BLaER1 (cell line): ENCODE measurements around the gene FAM110D.

Experiments used
- H3K27ac ChIP-seq: shearing (Covaris generic); formaldehyde crosslinking; 2 replicates; pipeline ENCODE4 v1.8.1; 2022
- H3K27me3 ChIP-seq: shearing (Covaris generic); formaldehyde crosslinking; 2 replicates; pipeline ENCODE4 v1.8.1; 2022
- H3K36me3 ChIP-seq: shearing (Covaris generic); formaldehyde crosslinking; 2 replicates; pipeline ENCODE4 v1.8.1; 2022
- H3K4me1 ChIP-seq: shearing (Covaris generic); formaldehyde crosslinking; 2 replicates; pipeline ENCODE4 v1.8.1; 2022
- H3K4me2 ChIP-seq: shearing (Covaris generic); formaldehyde crosslinking; 2 replicates; pipeline ENCODE4 v1.8.1; 2022
- H3K4me3 ChIP-seq: shearing (Covaris generic); formaldehyde crosslinking; 2 replicates; pipeline ENCODE4 v1.8.1; 2022
- H3K9ac ChIP-seq: shearing (Covaris generic); formaldehyde crosslinking; 2 replicates; pipeline ENCODE4 v1.8.1; 2022
- H3K9me3 ChIP-seq: shearing (Covaris generic); formaldehyde crosslinking; 2 replicates; pipeline ENCODE4 v1.8.1; 2022
- H4K20me1 ChIP-seq: shearing (Covaris generic); formaldehyde crosslinking; 2 replicates; pipeline ENCODE4 v1.8.1; 2022
- Cebpa-rat ChIP-seq: shearing (Covaris generic); IDR thresholded peaks from 2 replicates; pipeline ENCODE4 v1.8.1; 2022

Gene FAM110D

GRCh38 chr1:26187882-26188281 is 29.0 kb downstream of the FAM110D start:
- peaks cover 15% of the 10 kb centered on the region for H3K4me1 ChIP-seq
- H3K36me3 ChIP-seq, result no peaks in the 10 kb centered on the region
- H3K4me3 ChIP-seq, result no peak overlapping the region
- H3K9ac ChIP-seq, result no peak overlapping the region
- no peak overlapping the region for H3K27ac ChIP-seq
- no peaks in the 10 kb centered on the region for H4K20me1 ChIP-seq
- no peaks in the 10 kb centered on the region for H3K27me3 ChIP-seq
- H3K9me3 ChIP-seq, result no peaks in the 10 kb centered on the region
- no peak for TF ChIP-seq Cebpa-rat
- no peak overlapping the region for H3K4me2 ChIP-seq

- Histone ChIP-seq H3K36me3 (no peaks in the 10 kb centered on the region), H3K9ac (no peak overlapping the region), H3K4me3 (no peak overlapping the region), H3K4me1 (peaks cover 15% of the 10 kb centered on the region), H3K27ac (no peak overlapping the region), H4K20me1 (no peaks in the 10 kb centered on the region), H3K4me2 (no peak overlapping the region), H3K9me3 (no peaks in the 10 kb centered on the region), H3K27me3 (no peaks in the 10 kb centered on the region)
- no peak for TF ChIP-seq Cebpa-rat
Measured at GRCh38 chr1:26188477-26188876, 29.6 kb downstream of the FAM110D start.

- Histone ChIP-seq H3K36me3 (no peaks in the 10 kb centered on the region), H3K9me3 (no peaks in the 10 kb centered on the region), H3K27ac (no peak overlapping the region), H3K27me3 (no peaks in the 10 kb centered on the region), H3K4me3 (no peak overlapping the region), H3K4me1 (peaks cover 15% of the 10 kb centered on the region), H3K4me2 (no peak overlapping the region), H4K20me1 (no peaks in the 10 kb centered on the region), H3K9ac (no peak overlapping the region)
- TF ChIP-seq Cebpa-rat, result no peak
Measured at GRCh38 chr1:26189331-26189730, 30.5 kb downstream of the FAM110D start.

GRCh38 chr1:26189751-26190275 is 30.9 kb downstream of the FAM110D start:
- Histone ChIP-seq H3K9ac (no peak overlapping the region), H3K36me3 (no peaks in the 10 kb centered on the region), H3K4me2 (no peak overlapping the region), H3K4me3 (no peak overlapping the region), H3K9me3 (no peaks in the 10 kb centered on the region), H3K27me3 (no peaks in the 10 kb centered on the region), H3K4me1 (peaks cover 15% of the 10 kb centered on the region), H3K27ac (no peak overlapping the region), H4K20me1 (no peaks in the 10 kb centered on the region)
- TF ChIP-seq Cebpa-rat, result no peak

- Histone ChIP-seq H3K36me3 (no peaks in the 10 kb centered on the region), H3K4me3 (no peak within 1 kb of the TSS), H3K27ac (no peak within 1 kb of the TSS), H3K4me2 (peak within 1 kb of the TSS; percentile 49), H3K27me3 (no peaks in the 10 kb centered on the region), H3K4me1 (peaks cover 15% of the 10 kb centered on the region), H4K20me1 (no peaks in the 10 kb centered on the region), H3K9me3 (no peaks in the 10 kb centered on the region), H3K9ac (no peak within 1 kb of the TSS)
- TF ChIP-seq Cebpa-rat, result no peak
Measured at GRCh38 chr1:26190373-26190987, 31.6 kb downstream of the FAM110D start, which contains the start of gene CATSPER4. TSS of gene CATSPER4 (plus strand) at chr1:26190602. CDS start at chr1:26190628, 26 bp downstream.

- Histone ChIP-seq H3K4me2 (peak overlapping the region; percentile 49), H4K20me1 (no peaks in the 10 kb centered on the region), H3K4me1 (peaks cover 15% of the 10 kb centered on the region), H3K27ac (no peak overlapping the region), H3K9me3 (no peaks in the 10 kb centered on the region), H3K36me3 (no peaks in the 10 kb centered on the region), H3K27me3 (no peaks in the 10 kb centered on the region), H3K9ac (no peak overlapping the region), H3K4me3 (no peak overlapping the region)
- no peak for TF ChIP-seq Cebpa-rat
Measured at GRCh38 chr1:26191739-26192138, 32.9 kb downstream of the FAM110D start.

GRCh38 chr1:26195805-26196204 is 36.9 kb downstream of the FAM110D start:
- Histone ChIP-seq H3K4me3 (no peak overlapping the region), H3K36me3 (no peaks in the 10 kb centered on the region), H3K4me1 (peaks cover 15% of the 10 kb centered on the region), H3K4me2 (no peak overlapping the region), H3K27ac (no peak overlapping the region), H3K9ac (no peak overlapping the region), H3K9me3 (no peaks in the 10 kb centered on the region), H4K20me1 (no peaks in the 10 kb centered on the region), H3K27me3 (no peaks in the 10 kb centered on the region)
- TF ChIP-seq Cebpa-rat, result no peak

- H3K27ac ChIP-seq, result no peak overlapping the region
- H3K27me3 ChIP-seq, result no peaks in the 10 kb centered on the region
- 0 out of 2 replicates have a peak, but pooled peaks cover under 1% of the 10 kb centered on the region for H3K4me1 ChIP-seq
- no peaks in the 10 kb centered on the region for H3K36me3 ChIP-seq
- H3K4me3 ChIP-seq, result no peak overlapping the region
- H4K20me1 ChIP-seq, result no peaks in the 10 kb centered on the region
- H3K4me2 ChIP-seq, result no peak overlapping the region
- H3K9ac ChIP-seq, result no peak overlapping the region
- no peak for TF ChIP-seq Cebpa-rat
- no peaks in the 10 kb centered on the region for H3K9me3 ChIP-seq
Measured at GRCh38 chr1:26197301-26197700, 38.4 kb downstream of the FAM110D start.

- Histone ChIP-seq H4K20me1 (no peaks in the 10 kb centered on the region), H3K27me3 (no peaks in the 10 kb centered on the region), H3K4me2 (no peak overlapping the region), H3K4me3 (no peak overlapping the region), H3K9me3 (no peaks in the 10 kb centered on the region), H3K27ac (no peak overlapping the region), H3K9ac (no peak overlapping the region), H3K36me3 (no peaks in the 10 kb centered on the region), H3K4me1 (no peaks in the 10 kb centered on the region)
- no peak for TF ChIP-seq Cebpa-rat
Measured at GRCh38 chr1:26197813-26198212, 38.9 kb downstream of the FAM110D start.

- no peaks in the 10 kb centered on the region for H4K20me1 ChIP-seq
- no peaks in the 10 kb centered on the region for H3K9me3 ChIP-seq
- TF ChIP-seq Cebpa-rat, result no peak
- H3K4me3 ChIP-seq, result no peak overlapping the region
- H3K27ac ChIP-seq, result no peak overlapping the region
- H3K27me3 ChIP-seq, result no peaks in the 10 kb centered on the region
- no peak overlapping the region for H3K9ac ChIP-seq
- peaks cover 12% of the 10 kb centered on the region for H3K4me1 ChIP-seq
- no peak overlapping the region for H3K4me2 ChIP-seq
- H3K36me3 ChIP-seq, result no peaks in the 10 kb centered on the region
Measured at GRCh38 chr1:26200413-26200812, 41.5 kb downstream of the FAM110D start.
